Measurements from ENCODE around the gene DIPK2B.

The DIPK2B gene

GRCh38 chrX:45200741-45201234, at the start of gene DIPK2B:
Gene DIPK2B (minus strand): TSS chrX:45200876. CDS start chrX:45200826, 50 bp downstream.
- DNase-seq: no peak

- no peak for DNase-seq
Observed at GRCh38 chrX:45240301-45240700, 39.6 kb upstream of the DIPK2B start.

- DNase-seq: no peak
Observed at GRCh38 chrX:45238489-45238888, 37.8 kb upstream of the DIPK2B start.

GRCh38 chrX:45233531-45233930, 32.9 kb upstream of the DIPK2B start:
- DNase-seq: no peak

- DNase-seq: no peak
Observed at GRCh38 chrX:45232139-45232538, 31.5 kb upstream of the DIPK2B start.

- no peak for DNase-seq
Observed at GRCh38 chrX:45230410-45230809, 29.7 kb upstream of the DIPK2B start.

- DNase-seq: no peak
Observed at GRCh38 chrX:45229348-45229747, 28.7 kb upstream of the DIPK2B start.

GRCh38 chrX:45228126-45228525, 27.4 kb upstream of the DIPK2B start:
- no peak for DNase-seq

GRCh38 chrX:45208121-45208856, 7.6 kb upstream of the DIPK2B start:
- no peak for DNase-seq

GRCh38 chrX:45202171-45202570, 1.5 kb upstream of the DIPK2B start:
- DNase-seq: no peak

GRCh38 chrX:45198706-45199105, 2.0 kb downstream of the DIPK2B start:
- no peak for DNase-seq

- DNase-seq: no peak
Observed at GRCh38 chrX:45198301-45198700, 2.4 kb downstream of the DIPK2B start.

GRCh38 chrX:45196701-45197100, 4.0 kb downstream of the DIPK2B start:
- DNase-seq: no peak

- DNase-seq: no peak
Observed at GRCh38 chrX:45191820-45192409, 8.8 kb downstream of the DIPK2B start.

- no peak for DNase-seq
Observed at GRCh38 chrX:45191383-45191782, 9.3 kb downstream of the DIPK2B start.

GRCh38 chrX:45187731-45188130, 12.9 kb downstream of the DIPK2B start:
- peak; percentile 4 for DNase-seq

GRCh38 chrX:45186643-45187026, 14.0 kb downstream of the DIPK2B start:
- DNase-seq: no peak

GRCh38 chrX:45184211-45184610, 16.5 kb downstream of the DIPK2B start:
- DNase-seq: no peak

GRCh38 chrX:45172890-45173289, 27.8 kb downstream of the DIPK2B start:
- no peak for DNase-seq

- no peak for DNase-seq
Observed at GRCh38 chrX:45166781-45167180, 33.9 kb downstream of the DIPK2B start.

GRCh38 chrX:45165726-45166125, 35.0 kb downstream of the DIPK2B start:
- no peak for DNase-seq

GRCh38 chrX:45164995-45165394, 35.7 kb downstream of the DIPK2B start:
- no peak for DNase-seq

GRCh38 chrX:45164021-45164621, 36.6 kb downstream of the DIPK2B start:
- DNase-seq: no peak

GRCh38 chrX:45157647-45158046, 43.0 kb downstream of the DIPK2B start:
- no peak for DNase-seq
